Fibroblast of skin of left quadriceps (primary cell): ENCODE data around the gene GLTPD2.

Experiments used
- DNase-seq, 2 experiments: peaks; one replicate each; pipeline ENCODE4 v3.0.0-alpha.2; 2013; ENCODE audit warnings: low read depth in 2 of 2

GLTPD2 gene

GRCh38 chr17:4788807-4789700, at the start of gene GLTPD2:
Gene GLTPD2 (plus strand): TSS chr17:4788964. CDS start chr17:4789012, 48 bp downstream.
- no peak for DNase-seq

- no peak for DNase-seq
Measured at GRCh38 chr17:4739122-4740024, 49.4 kb upstream of the GLTPD2 start, which contains the start of the genes CXCL16 and ZMYND15. Gene CXCL16 (minus strand): TSS chr17:4739928. CDS start chr17:4739339, 589 bp downstream. Gene ZMYND15 (plus strand): TSS chr17:4739833. CDS start chr17:4740549, 716 bp downstream.

- no peak for DNase-seq
Measured at GRCh38 chr17:4740025-4740351, 48.8 kb upstream of the GLTPD2 start.

- no peak for DNase-seq
Measured at GRCh38 chr17:4740584-4740983, 48.2 kb upstream of the GLTPD2 start.

GRCh38 chr17:4741544-4741943, 47.2 kb upstream of the GLTPD2 start:
- no peak for DNase-seq

GRCh38 chr17:4742133-4742532, 46.6 kb upstream of the GLTPD2 start:
- no peak for DNase-seq

GRCh38 chr17:4742629-4743028, 46.1 kb upstream of the GLTPD2 start:
- DNase-seq: no peak

GRCh38 chr17:4743216-4743615, 45.5 kb upstream of the GLTPD2 start:
- no peak for DNase-seq

GRCh38 chr17:4743898-4744297, 44.9 kb upstream of the GLTPD2 start:
- no peak for DNase-seq

GRCh38 chr17:4744999-4745969, 43.5 kb upstream of the GLTPD2 start:
- no peak for DNase-seq

- DNase-seq: no peak
Measured at GRCh38 chr17:4747847-4748246, 40.9 kb upstream of the GLTPD2 start.

GRCh38 chr17:4748686-4749085, 40.1 kb upstream of the GLTPD2 start:
- DNase-seq: no peak

- no peak for DNase-seq
Measured at GRCh38 chr17:4750606-4751005, 38.2 kb upstream of the GLTPD2 start.

- no peak for DNase-seq
Measured at GRCh38 chr17:4751932-4752331, 36.8 kb upstream of the GLTPD2 start.

GRCh38 chr17:4753392-4753791, 35.4 kb upstream of the GLTPD2 start:
- DNase-seq: no peak

- DNase-seq: no peak
Measured at GRCh38 chr17:4759776-4760236, 29.0 kb upstream of the GLTPD2 start.

- no peak for DNase-seq
Measured at GRCh38 chr17:4764595-4764994, 24.2 kb upstream of the GLTPD2 start.

GRCh38 chr17:4766201-4766600, 22.6 kb upstream of the GLTPD2 start:
- no peak for DNase-seq

- no peak for DNase-seq
Measured at GRCh38 chr17:4766723-4767122, 22.0 kb upstream of the GLTPD2 start.

GRCh38 chr17:4768298-4768697, 20.5 kb upstream of the GLTPD2 start:
- no peak for DNase-seq

GRCh38 chr17:4769628-4770027, 19.1 kb upstream of the GLTPD2 start:
- no peak for DNase-seq
